ENCODE results near the gene CRYZL1.
"Not testable (repeated sequence)": the region's sequence is repeated elsewhere in the genome, so short reads cannot be mapped to it uniquely, and the experiment has no call there.

Gene CRYZL1

GRCh38 chr21:33619726-33620125 is 21.8 kb downstream of the CRYZL1 start:
- no peak for ATAC-seq

GRCh38 chr21:33618407-33618806 is 23.1 kb downstream of the CRYZL1 start:
- ATAC-seq, result no peak

DNA sequence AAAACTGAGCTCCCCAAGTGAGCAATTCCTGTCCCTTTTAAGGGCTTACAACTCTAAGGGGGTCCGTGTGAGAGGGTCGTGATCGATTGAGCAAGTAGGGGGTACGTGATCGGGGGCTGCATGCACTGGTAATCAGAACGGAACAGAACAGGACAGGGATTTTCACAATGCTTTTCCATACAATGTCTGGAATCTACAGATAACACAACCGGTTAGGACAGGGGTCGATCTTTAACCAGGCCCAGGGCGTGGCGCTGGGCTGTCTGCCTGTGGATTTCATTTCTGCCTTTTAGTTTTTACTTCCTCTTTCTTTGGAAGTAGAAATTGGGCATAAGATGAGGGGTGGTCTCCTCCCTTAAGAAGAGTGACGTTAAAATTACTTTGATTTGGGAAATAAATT is 24.0 kb downstream of the CRYZL1 start:
- not testable (repeated sequence) for ATAC-seq

DNA sequence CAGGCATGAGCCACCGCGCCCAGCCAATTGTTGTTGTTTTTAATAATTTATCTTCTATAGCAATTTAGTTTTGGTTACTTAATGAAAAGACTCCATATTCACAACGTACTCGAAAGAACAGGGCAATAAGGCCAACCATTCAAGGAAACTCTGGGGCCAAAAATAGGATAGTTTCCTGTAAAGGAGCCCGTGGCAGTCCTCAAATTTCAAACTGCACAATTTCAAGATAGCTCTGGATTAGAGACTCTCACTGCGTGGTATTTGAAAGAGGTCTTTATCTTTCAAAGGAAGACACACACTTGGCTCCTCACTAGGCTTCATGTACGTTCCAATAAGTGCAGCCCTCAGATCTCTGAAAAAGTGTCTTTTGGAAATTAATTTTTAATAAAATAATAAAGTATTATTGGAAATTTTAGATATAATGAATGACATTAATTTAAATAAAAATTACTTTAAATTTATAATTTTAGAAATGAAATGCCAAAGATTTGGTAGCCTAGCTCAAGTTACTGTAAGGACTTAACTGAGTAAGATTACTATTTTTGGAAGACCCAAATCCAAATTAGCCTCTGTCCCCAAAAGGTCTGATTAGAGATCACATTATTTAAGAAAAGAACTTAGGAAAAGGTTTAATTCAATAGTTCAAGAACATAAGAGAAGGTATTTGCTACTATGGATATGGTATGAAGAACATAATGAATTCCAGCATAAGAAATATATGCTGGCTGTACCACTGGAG is 30.4 kb downstream of the CRYZL1 start:
- no peak for ATAC-seq

- no peak for ATAC-seq
These were observed 33.0 kb downstream of the CRYZL1 start for GRCh38 chr21:33608559-33608958.

DNA sequence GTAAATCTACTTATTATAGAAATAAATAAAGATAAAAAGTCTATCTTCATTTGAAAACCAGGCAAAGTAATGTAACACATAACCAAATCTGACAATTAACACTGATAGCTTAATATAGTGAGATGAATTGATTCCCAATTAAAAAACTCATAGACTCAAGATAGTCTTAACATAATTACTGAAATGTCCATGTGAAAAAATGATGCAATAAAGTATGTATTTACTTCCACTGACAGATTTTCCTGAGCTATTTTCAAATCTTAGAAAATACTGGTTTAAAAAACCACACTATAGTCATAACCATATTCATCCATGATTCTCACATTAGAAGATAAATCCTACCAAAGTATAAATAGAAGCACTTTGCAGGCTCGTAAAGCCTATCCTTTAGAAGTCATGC is 43.5 kb downstream of the CRYZL1 start:
- ATAC-seq, result no peak

- peak; percentile 94 to 95 for ATAC-seq
These were observed 52.8 kb downstream of the CRYZL1 start, which contains the start of gene DONSON for GRCh38 chr21:33588485-33589335. Gene DONSON, minus strand, starts transcription at chr21:33588684. Its CDS starts 43 bp downstream, at chr21:33588641.

GRCh38 chr21:33587792-33588484 is 53.6 kb downstream of the CRYZL1 start:
- peak; percentile 3 to 15 for ATAC-seq

DNA sequence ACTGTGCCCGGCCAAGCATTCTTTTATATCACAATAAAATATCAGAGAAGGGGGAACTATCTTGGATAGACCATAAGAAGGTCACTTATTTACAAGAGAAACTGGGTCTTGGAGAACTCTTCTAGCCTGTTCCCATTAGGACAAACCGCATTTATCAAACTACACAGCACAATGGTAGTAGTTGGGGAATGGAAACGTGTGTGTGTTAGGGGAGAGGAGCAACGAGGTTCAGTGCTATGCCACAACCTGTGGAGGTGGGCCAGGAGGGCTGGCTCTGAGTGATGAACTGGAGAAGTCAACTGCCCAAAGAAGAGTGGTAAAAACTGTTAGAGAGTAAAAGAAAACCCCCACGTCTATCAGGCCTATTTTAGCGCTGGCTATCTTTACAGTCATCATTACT is 54.6 kb downstream of the CRYZL1 start:
- ATAC-seq, result no peak

DNA sequence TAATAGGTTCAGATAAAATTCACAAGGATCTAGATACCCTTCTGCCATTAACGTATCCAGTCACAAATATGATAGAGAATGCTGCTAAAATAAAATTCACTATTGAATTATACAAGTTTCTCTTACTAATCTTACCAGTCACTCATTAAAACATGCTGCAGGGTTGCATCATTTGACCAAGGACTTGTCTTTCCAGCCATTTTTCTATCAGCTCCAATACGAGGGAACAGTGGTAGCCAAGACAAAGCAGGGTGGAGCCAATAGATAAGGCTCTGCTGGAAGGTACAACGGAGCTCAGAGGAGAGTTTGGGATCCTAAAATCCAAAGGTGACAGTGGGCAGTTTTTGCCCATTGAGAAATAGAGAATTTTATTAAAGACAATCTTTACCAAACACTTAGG is 57.1 kb downstream of the CRYZL1 start:
- ATAC-seq, result no peak

GRCh38 chr21:33578959-33579542 is 62.5 kb downstream of the CRYZL1 start:
- peak; percentile 71 to 78 for ATAC-seq

DNA sequence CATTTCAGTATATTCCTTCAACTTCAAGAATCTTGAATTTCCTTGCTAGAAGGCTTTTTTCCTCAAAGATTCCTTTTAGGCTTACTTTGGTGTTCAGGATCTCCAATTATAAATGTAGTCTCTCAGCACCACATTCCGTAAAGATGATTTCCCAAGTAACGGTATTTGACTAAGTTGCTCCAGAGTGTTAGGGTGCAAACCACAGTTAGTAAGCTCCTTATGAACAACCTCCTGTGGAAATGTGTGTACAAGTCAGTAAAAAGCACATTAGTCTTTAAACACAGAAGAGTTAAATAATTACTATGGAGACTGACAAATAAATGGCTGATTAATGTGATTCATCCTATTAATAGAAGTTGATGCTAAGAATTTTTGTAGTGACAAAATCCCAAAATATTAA is 63.3 kb downstream of the CRYZL1 start:
- ATAC-seq, result no peak

DNA sequence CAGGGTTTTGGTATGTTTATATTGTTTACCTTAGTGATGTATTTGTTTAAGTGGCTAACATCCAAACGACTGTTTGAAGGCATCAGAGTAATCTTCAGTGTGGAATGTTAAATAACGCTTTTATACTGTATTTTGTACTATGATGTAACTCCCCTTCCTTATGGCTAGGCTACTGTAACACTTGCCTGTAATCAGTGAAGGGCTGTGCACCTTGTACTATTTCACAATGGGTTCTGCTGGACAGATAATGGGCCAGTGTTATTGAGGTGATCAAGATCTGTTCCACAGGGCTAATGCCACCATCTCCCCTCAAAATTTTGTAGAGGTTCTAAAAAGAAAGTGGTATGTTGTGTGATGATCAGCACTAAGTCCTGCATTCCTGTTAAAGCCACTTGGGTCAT is 64.8 kb downstream of the CRYZL1 start:
- not testable (repeated sequence) for ATAC-seq

DNA sequence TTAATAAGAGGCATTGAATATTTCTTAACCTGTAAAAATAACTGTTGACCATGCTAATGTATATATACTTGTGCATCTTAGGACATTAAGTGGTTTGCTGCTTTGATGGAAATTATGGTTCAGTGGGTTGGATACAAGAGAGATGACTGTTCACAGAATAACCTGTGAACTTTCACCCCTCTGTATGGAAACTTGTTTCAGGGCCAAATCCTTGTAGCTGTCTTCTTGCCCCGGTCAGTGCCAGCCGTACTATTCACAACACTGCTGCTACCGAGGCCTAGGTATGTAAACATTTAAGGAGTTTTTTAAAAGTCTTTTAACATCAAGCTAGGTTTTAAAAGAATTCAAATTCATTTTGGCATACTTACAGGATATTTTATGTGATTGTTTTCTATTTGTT is 69.2 kb downstream of the CRYZL1 start:
- ATAC-seq, result no peak

DNA sequence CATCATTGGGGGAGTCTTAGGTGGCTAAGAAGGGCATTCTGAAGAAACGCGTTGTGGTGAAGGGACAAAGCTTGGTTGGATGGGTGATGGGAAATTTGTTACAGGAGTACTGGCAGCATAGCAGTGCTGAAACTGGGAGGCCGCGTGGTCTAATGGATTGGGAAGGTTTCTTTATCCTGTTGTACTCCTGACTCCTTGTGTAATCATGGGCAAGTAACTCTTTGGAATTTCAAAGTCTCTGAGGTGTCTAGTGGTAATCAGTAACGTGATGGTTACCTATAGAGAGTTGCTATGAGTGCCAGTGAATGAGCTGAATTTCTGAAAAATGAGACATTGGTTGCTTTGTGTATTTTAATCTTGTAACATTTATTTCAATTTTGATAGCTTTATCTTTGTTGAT is 71.5 kb downstream of the CRYZL1 start:
- no peak for ATAC-seq

DNA sequence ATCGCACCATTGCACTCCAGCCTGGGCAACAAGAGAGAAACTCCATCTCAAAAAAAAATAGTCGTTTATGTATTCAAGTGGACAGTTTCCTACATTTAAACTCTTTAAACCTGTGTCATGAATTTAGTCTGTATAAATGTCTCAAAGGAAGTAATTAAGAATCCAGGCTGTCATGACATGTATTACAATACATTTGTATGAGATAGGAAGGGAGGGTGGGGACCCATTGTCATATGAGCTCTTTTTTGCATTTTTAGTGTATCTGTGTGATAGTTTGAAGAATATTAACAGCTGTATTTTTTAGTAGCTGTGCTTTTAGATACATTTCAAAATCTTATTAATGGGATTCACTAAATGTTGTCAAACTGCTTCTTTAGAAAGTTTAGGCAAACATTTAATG is 73.1 kb downstream of the CRYZL1 start:
- no peak for ATAC-seq

DNA sequence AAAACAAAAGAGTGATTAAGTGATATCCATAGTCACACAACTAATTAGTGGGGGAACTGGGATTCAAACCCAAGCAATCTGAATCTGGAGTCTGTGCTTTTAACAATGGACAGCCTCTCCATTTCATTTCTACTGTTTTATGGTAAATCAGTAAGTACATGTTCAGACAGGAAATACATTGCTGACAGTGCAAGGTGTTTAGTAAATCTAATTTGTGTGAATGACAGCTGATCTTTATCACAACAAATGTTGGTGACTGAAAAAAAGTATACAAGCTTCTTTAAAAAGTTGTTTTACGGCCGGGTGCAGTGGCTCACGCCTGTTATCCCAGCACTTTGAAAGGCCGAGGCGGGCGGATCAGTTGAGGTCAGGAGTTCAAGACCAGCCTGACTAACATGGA is 73.6 kb downstream of the CRYZL1 start:
- no peak for ATAC-seq

DNA sequence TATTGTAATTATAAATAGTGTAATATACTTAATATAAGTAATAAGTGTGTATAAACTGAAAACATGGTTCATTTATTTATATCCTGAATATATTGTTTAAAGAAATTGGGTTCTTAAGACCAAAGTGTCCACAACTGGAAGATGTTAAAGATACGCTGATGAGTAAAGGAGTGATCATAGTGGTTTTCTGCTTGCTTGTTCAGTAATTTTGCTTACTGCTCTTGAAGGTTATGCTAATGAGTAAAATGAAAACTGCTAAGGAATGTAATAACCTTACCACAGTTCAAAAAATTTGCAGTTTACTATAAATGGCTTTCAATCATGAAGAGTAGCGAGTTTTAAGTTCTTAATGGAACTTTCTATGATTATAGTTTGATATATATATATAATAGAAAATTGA is 75.0 kb downstream of the CRYZL1 start:
- ATAC-seq, result peak; percentile 74 to 95

DNA sequence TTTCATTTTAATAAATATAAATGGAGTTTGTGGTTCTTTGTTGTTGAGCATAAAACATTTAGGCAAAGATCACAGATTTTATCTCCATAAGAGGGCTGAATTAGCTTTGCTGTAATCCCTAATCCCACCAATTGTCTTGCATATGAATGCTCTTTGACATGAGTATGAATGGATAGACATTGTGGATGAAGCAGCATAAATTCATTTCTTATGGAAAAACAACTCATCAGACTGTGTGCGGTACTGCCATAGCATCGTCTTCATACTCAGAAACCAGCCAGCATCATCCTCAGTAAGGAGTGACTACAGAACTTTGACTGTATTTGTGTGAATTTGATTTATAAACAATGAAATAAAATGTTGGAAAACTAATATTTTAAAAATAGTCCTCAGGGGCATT is 79.2 kb downstream of the CRYZL1 start:
- no peak for ATAC-seq

- ATAC-seq, result no peak
These were observed 80.2 kb downstream of the CRYZL1 start for GRCh38 chr21:33561373-33561772.

- no peak for ATAC-seq
These were observed 80.6 kb downstream of the CRYZL1 start for GRCh38 chr21:33560965-33561364.

- ATAC-seq, result no peak
These were observed 81.7 kb downstream of the CRYZL1 start for GRCh38 chr21:33559813-33560212.

Data from activated CD4-positive, CD25-positive, alpha-beta regulatory T cell treated with anti-CD3 and anti-CD28 coated beads, Interleukin-2, amount 50 U/mL, for 24 hours (primary cell).